K562 (cell line): ENCODE measurements around the gene GORASP1. TPM values are rescaled to one million over a fixed set of nuclear protein-coding genes. Genes with fewer than 3 reads are reported as not detected.

Experiments
- DACH1 ChIP-seq: fragments of 450-650 bp; IDR thresholded peaks from 2 replicates; pipeline ENCODE4 v1.6.1; 2018; ENCODE audit not compliant: partially characterized antibody
- ELF4 ChIP-seq: fragments of 450-650 bp; formaldehyde crosslinking; IDR thresholded peaks from 2 replicates; pipeline ENCODE4 v1.4.0; 2022; ENCODE audit warnings: missing genetic modification characterization
- FOXM1 ChIP-seq, 2 experiments: fragments of 450-650 bp in 1 of 2; sonication (generic) in 1 of 2; formaldehyde crosslinking in 1 of 2; IDR thresholded peaks; 2 replicates each; pipeline versions ENCODE4 v1.6.1 to v1.9.0; 2017 to 2022; ENCODE audit warnings: low read depth in 2 of 2, mild to moderate bottlenecking in 2 of 2, missing genetic modification reagents in 1 of 2, moderate library complexity in 1 of 2
- HDAC1 ChIP-seq, 2 experiments: fragments of 450-650 bp; IDR thresholded peaks; 2 replicates each; pipeline ENCODE4 v1.6.1; 2016 to 2017; ENCODE audit warnings: inconsistent platforms in 1 of 2, mild to moderate bottlenecking in 1 of 2, moderate library complexity in 1 of 2
- HLTF ChIP-seq: fragments of 450-650 bp; IDR thresholded peaks from 2 replicates; pipeline ENCODE4 v1.6.1; 2016
- MTA1 ChIP-seq: fragments of 450-650 bp; IDR thresholded peaks from 2 replicates; pipeline ENCODE4 v1.6.1; 2017; ENCODE audit warnings: borderline replicate concordance
- NCOR1 ChIP-seq: fragments of 450-650 bp; IDR thresholded peaks from 2 replicates; pipeline ENCODE4 v1.6.1; 2016; ENCODE audit warnings: mild to moderate bottlenecking, moderate library complexity
- POLR3A ChIP-seq: IDR thresholded peaks from 2 replicates; pipeline ENCODE4 v1.6.1; 2011; ENCODE audit warnings: borderline replicate concordance, mild to moderate bottlenecking, moderate library complexity; ENCODE audit not compliant: insufficient read length, insufficient read depth; ENCODE audit errors: extremely low read depth
- RBFOX2 ChIP-seq: fragments of 200-400 bp; formaldehyde crosslinking; IDR thresholded peaks from 2 replicates; pipeline ENCODE4 v1.6.1; 2017; ENCODE audit warnings: low read depth, mild to moderate bottlenecking, low read length, moderate library complexity
- RNF219 ChIP-seq: fragments of 250-450 bp; sonication (Bioruptor Pico); IDR thresholded peaks from 2 replicates; pipeline ENCODE4 v1.5.0; 2022; ENCODE audit warnings: mild to moderate bottlenecking
- U2AF2 ChIP-seq: fragments of 200-400 bp; formaldehyde crosslinking; optimal IDR thresholded peaks from 2 replicates; pipeline ENCODE3; 2017; ENCODE audit warnings: low read depth, mild to moderate bottlenecking, low read length
- ZC3H11A ChIP-seq: IDR thresholded peaks from 2 replicates; pipeline ENCODE4 v1.6.1; 2012; ENCODE audit warnings: low read depth, low read length, improper control_type of control experiment
- ZFPM2 ChIP-seq: fragments of 250-450 bp; sonication (Bioruptor Pico); IDR thresholded peaks from 2 replicates; pipeline ENCODE4 v1.5.1; 2022; ENCODE audit warnings: mild to moderate bottlenecking
- polyA plus RNA-seq, 8 experiments: library from polyadenylated mRNA; depleted of rRNA in 4 of 8; stranded (reverse) in 5 of 8; unstranded in 3 of 8; fragments of >200 nt; fragmentation: Nextera tagmentation in 2 of 8; fragmentation: Illumina TruSeq in 1 of 8; extraction: Ambion mirVana in 2 of 8; extraction: Trizol in 1 of 8; gene quantifications; 2 replicates each; pipeline versions ENCODE4 v1.2.1 to v1.2.3, GENCODE V29; 2011 to 2014; ENCODE audit warnings: inconsistent platforms in 1 of 8, missing spikeins in 1 of 8
- total RNA-seq, 7 experiments: library from RNA; depleted of rRNA in 6 of 7; stranded (reverse); fragments of >200 nt in 6 of 7; fragmentation: Illumina TruSeq in 2 of 7; extraction: Trizol in 2 of 7; gene quantifications; 2 replicates each; pipeline versions ENCODE4 v1.2.1 to v1.2.3, GENCODE V29; 2011 to 2021; ENCODE audit warnings: low replicate concordance in 1 of 7
- TF ChIP-seq, protein P1 (sequence below), 2 experiments: IDR thresholded peaks in 1 of 2; conservative IDR thresholded peaks in 1 of 2; 2 replicates each; pipeline ENCODE4 v1.6.1; 2016; ENCODE audit warnings: low read depth in 2 of 2, mild to moderate bottlenecking in 1 of 2, missing compliant biosample characterization in 1 of 2, missing genetic modification characterization in 1 of 2, moderate library complexity in 1 of 2
- TF ChIP-seq, protein P2 (sequence below): fragments of 450-650 bp; formaldehyde crosslinking; IDR thresholded peaks from 2 replicates; pipeline ENCODE4 v1.4.0; 2022; ENCODE audit warnings: missing genetic modification characterization
- TF ChIP-seq, protein P3 (sequence below): sonication (generic); formaldehyde crosslinking; IDR thresholded peaks from 2 replicates; pipeline ENCODE4 v1.8.0; 2022; ENCODE audit warnings: missing genetic modification reagents, mild to moderate bottlenecking, moderate library complexity, borderline replicate concordance

GORASP1 gene
- total and polyA plus RNA-seq, 9 of the 15 experiments (the other 6 are each of a cell fraction or from before 2014, with no cell fraction given): 8.4 to 87.9 (median 67.6) TPM

DNA sequence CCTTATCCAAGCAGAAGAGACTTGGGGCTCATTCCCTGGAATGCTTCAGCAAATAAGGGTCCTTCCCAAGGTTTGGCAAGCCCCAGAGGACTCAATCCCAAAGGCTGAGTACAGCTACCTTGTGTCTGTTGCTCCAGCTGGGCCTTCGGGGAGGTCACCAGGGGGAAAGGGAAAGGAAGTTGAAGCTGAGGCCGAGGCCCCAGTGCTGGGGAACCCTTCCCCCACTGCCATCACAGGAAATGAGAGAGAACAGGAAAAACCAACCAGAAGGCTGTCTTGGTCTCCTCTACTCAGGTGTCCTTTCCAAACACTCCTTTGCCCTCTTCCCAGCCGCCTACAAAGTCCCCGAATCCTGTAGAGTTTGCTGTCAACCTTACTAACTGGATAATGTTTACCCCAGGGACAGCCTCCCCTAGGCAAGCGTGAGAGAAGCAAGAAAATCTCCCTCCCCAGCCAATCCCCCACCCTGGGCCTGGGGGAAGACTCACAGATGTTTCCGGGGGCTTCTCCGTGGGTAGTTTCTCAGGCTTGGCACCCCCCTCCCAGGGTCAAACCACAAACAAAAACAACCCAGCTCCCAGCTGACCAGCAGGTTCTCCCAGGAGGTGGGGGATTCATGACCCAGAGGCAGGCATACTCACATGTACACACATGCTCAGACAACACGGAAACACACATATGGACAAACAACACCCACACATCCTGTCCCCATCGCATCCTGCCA lies 40.4 kb upstream of the GORASP1 start (continued):
- 0 out of 2 replicates have a peak, but pooled peaks have one; percentile 18 for TF ChIP-seq RBFOX2
- TF ChIP-seq ZC3H11A: no peak
- TF ChIP-seq MTA1: no peak
- TF ChIP-seq POLR3A: no peak
- TF ChIP-seq ELF4 (CRISPR knock-in tag): 0 out of 2 replicates have a peak, but pooled peaks have one; percentile 23
- no peak for TF ChIP-seq HDAC1 (IDR thresholded peaks at IDR 0.05)
- TF ChIP-seq U2AF2: no peak
- no peak for TF ChIP-seq DACH1
- peak; percentile 36; the same call in 1 of the 2 replicates for TF ChIP-seq NCOR1
- TF ChIP-seq RNF219: no peak
- no peak for TF ChIP-seq FOXM1 (IDR thresholded peaks at IDR 0.05; ENCODE audit: low read depth)
- 0 out of 2 replicates have a peak, but pooled peaks have one; percentile 8 for TF ChIP-seq FOXM1 (CRISPR knock-in tag; IDR thresholded peaks at IDR 0.05; ENCODE audit: low read depth)
- no peak for TF ChIP-seq HLTF
- TF ChIP-seq, protein P1, sequence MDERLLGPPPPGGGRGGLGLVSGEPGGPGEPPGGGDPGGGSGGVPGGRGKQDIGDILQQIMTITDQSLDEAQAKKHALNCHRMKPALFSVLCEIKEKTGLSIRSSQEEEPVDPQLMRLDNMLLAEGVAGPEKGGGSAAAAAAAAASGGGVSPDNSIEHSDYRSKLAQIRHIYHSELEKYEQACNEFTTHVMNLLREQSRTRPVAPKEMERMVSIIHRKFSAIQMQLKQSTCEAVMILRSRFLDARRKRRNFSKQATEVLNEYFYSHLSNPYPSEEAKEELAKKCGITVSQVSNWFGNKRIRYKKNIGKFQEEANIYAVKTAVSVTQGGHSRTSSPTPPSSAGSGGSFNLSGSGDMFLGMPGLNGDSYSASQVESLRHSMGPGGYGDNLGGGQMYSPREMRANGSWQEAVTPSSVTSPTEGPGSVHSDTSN (CRISPR knock-in tag; IDR thresholded peaks at IDR 0.05; ENCODE audit: low read depth): no peak
- TF ChIP-seq, protein P1 (tag; conservative IDR thresholded peaks at IDR 0.05; ENCODE audit: low read depth): no peak
- TF ChIP-seq, protein P2, sequence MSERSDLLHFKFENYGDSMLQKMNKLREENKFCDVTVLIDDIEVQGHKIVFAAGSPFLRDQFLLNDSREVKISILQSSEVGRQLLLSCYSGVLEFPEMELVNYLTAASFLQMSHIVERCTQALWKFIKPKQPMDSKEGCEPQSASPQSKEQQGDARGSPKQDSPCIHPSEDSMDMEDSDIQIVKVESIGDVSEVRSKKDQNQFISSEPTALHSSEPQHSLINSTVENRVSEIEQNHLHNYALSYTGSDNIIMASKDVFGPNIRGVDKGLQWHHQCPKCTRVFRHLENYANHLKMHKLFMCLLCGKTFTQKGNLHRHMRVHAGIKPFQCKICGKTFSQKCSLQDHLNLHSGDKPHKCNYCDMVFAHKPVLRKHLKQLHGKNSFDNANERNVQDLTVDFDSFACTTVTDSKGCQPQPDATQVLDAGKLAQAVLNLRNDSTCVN (CRISPR knock-in tag): no peak
- TF ChIP-seq, protein P3, sequence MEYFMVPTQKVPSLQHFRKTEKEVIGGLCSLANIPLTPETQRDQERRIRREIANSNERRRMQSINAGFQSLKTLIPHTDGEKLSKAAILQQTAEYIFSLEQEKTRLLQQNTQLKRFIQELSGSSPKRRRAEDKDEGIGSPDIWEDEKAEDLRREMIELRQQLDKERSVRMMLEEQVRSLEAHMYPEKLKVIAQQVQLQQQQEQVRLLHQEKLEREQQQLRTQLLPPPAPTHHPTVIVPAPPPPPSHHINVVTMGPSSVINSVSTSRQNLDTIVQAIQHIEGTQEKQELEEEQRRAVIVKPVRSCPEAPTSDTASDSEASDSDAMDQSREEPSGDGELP: peak; percentile 41; the same call in 1 of the 2 replicates
- no peak for TF ChIP-seq ZFPM2 (CRISPR knock-in tag)
